Stimulated activated CD4-positive, alpha-beta T cell treated with anti-CD3 and anti-CD28 coated beads, Interleukin-1b, Interleukin-23, amount 100 ng/mL, for 24 hours (primary cell): ENCODE measurements around the gene FAM107B.

Source experiments
- DNase-seq, 4 experiments: peaks; one replicate each; pipeline ENCODE4 v3.0.0-alpha.2; 2020; ENCODE audit warnings: low read depth in 4 of 4, low spot score in 1 of 4

Gene FAM107B

DNA sequence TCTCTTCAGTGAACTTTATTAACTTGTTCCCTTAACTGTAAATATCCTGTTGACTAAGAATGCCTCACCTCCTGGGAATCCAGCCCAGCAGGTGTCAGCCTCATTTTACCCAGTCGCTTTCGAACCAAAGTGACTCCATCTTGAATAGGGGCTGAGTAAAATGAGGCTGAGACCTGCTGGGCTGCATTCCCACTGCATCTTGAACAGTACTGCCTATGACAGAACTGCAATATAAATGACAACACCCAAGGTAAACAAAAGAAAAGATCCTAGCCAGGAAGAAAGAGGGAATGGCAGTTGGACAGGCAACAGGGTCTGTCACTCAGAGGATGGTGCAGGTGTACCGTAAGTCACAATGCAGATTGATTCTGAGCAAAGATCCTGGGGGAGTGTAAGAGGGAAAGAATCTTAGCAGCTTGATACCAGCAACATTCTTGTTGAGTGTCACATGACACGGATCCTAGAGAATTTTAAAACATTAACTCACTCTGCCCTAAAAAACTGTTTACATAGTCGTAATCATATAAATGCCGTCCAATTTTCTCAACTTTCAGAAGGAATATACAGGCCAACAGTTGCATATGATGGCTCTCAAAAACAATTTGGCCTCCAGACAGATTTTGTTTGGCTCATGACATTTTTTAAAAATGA is 4.4 kb upstream of the FAM107B start:
- no peak for DNase-seq

DNA sequence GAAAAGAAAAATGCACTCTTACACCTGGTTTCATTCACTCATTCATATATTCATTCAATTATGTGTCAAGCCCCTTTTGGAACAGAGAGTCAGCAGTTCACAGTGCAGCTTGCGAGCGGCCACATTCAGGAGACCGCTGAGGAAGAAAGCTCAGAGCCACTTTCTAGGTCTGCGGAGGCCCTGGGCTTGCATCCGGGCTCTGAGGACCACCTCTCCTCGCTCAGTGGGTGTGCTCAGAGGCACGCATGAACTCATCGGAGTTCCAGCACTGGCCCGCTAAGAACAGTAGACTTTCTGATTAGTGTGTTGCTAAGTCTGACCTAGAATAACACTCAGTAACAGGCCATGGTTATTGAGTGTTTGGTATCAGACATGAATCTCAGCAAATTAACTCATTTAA is 1.8 kb upstream of the FAM107B start:
- DNase-seq = no peak

GRCh38 chr10:14775656-14776055 is 959 bp upstream of the FAM107B start:
- no peak for DNase-seq

- DNase-seq = no peak
These were observed 500 bp downstream of the FAM107B start for GRCh38 chr10:14774214-14774580.

GRCh38 chr10:14773551-14774213 is 1.0 kb downstream of the FAM107B start:
- DNase-seq = no peak

DNA sequence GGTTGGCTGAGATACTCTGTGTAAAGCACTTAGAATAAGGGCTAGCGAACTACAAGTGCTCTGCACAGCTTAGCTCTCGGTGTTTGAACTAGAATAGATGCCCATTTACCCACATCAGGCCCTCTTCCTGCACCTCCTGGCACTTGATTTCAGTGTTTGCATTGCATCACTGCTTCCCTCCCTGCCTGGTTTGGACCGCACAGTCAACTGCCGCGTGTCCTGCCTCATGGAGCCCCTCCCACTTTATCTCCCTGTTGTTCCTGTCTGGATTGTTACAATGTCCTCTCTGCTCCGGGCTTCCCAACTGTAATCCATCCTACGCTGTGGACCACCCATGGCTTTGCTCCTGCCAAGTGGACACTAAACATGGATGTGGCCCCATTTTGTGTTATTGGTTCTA is 2.3 kb downstream of the FAM107B start:
- DNase-seq = no peak

DNA sequence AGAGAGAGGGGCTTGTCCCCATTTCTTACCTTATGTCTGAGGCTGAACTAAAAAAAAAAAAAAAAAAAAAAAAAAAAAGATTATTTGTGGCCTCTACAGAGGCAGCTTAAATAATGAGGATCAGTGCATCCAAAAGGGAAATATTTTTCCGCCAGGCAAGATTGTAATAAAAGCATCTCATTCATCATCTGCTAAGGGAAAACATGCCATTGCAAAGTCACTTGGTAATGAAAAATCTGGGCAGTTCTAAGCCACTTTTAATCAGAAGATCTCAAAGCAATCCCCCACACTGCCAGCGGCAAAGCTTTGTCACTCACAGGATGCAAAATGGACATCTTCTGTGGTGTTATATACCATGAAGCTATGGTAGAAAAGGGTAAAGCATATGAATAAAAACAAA is 3.8 kb downstream of the FAM107B start:
- DNase-seq = no peak

- DNase-seq = no peak
These were observed 13.3 kb downstream of the FAM107B start for GRCh38 chr10:14761372-14761771.

DNA sequence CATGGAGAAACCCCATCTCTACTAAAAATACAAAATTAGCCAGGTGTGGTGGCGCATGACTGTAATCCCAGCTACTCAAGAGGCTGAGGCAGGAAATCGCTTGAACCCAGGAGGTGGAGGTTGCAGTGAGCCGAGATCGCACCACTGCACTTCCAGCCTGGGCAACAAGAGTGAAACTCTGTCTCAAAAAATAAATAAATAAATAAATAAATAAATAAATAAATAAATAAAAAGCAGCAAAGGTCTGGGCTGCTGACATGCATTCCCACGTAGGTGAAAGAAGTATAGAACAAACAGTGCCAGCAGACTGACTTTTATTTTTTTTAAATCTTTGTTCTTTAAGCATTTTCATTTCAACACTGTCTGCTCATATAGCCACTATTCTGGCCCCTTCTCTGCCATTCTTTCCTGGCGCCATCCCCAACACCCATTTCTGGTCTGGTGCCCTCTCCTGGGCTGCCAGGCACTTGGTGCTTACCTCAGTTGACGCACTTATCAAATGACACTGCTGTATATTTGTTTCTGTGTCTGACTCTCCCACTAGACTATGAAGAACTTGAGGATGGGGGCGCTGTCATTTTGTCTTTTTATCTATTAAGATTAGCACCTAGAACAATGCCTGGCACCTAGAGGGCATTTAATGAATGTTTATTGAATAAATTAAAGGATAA is 15.6 kb downstream of the FAM107B start:
- no peak for DNase-seq

GRCh38 chr10:14758451-14758850 is 16.2 kb downstream of the FAM107B start:
- DNase-seq = no peak

DNA sequence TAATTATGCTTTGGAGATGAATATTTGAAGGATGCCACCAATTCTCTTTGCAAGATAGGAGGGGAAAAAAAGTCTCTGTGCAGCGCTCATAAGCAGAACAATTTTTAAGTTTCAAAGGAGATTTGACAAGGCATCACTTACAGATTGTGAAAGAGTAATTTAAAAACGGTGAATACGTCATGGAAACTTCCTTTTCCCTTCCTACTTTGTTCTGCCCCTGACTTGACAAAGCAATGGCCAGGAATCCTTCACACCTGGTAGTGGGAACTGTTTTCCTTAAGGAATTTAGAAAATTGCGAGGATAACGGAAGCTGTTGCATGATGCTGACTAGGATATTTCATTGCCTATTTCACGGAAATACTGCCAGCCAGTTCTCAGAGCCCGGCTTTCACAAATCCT is 16.7 kb downstream of the FAM107B start:
- DNase-seq = no peak

- no peak for DNase-seq
These were observed 17.3 kb downstream of the FAM107B start for GRCh38 chr10:14757394-14757793.

DNA sequence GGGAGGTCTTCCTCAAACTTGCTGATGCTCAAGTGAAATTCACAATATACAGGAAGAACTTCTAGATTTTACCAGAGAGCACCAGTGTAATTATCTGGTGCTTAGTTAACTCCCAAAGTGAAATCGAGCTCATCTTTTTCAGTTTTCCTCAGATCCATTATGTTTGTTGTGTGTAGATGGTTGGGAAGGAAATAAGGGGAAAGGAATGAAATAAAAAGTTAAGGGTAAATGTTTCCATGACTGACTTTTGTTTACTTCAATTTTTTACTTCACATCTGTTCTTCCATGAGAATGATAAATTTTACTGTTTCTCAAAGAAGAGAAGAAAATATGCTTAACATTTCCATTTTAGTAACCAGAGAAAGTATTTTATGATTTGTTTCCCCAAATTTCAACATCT is 21.3 kb downstream of the FAM107B start:
- no peak for DNase-seq

GRCh38 chr10:14751921-14752320 is 22.8 kb downstream of the FAM107B start:
- DNase-seq = no peak

- no peak for DNase-seq
These were observed 23.4 kb downstream of the FAM107B start for GRCh38 chr10:14751014-14751896.

- no peak for DNase-seq
These were observed 25.5 kb downstream of the FAM107B start for GRCh38 chr10:14749070-14749809.

GRCh38 chr10:14748441-14748840 is 26.3 kb downstream of the FAM107B start:
- no peak for DNase-seq

GRCh38 chr10:14742815-14743214 is 31.9 kb downstream of the FAM107B start:
- no peak for DNase-seq

DNA sequence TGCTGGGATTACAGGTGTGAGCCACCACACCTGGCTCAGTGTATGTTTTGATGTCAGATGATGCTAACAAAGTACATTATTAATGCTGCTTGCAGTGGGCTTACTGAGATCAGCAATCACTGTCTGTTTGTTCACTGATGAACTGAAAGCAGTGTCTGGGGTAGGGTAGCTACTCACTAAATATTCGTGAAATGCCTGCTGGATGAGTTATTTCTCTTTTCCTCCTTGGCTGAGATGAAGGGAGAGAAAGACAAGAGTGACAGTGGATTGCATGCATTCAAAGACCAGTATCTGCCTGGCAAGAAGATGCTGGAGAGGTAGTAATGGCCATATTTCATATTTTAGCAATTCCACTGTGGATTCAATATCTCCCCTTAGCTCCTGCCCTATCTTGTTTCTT is 32.3 kb downstream of the FAM107B start:
- DNase-seq = no peak

GRCh38 chr10:14740684-14741247 is 33.9 kb downstream of the FAM107B start:
- DNase-seq = no peak
